PC-9 (cell line): ENCODE data around the gene ZNF607.

Experiments
- EZH2 ChIP-seq: fragments of 200-600 bp; sonication (generic); IDR thresholded peaks from 2 replicates; pipeline ENCODE4 v1.8.0; 2017; ENCODE audit warnings: antibody characterized with exemption, low read depth
- TF ChIP-seq, protein P1 (sequence below): fragments of 200-600 bp; sonication (generic); conservative IDR thresholded peaks from 2 replicates; pipeline ENCODE4 v1.6.1; 2017; ENCODE audit warnings: mixed run types, antibody characterized with exemption, mild to moderate bottlenecking, moderate library complexity

DNA sequence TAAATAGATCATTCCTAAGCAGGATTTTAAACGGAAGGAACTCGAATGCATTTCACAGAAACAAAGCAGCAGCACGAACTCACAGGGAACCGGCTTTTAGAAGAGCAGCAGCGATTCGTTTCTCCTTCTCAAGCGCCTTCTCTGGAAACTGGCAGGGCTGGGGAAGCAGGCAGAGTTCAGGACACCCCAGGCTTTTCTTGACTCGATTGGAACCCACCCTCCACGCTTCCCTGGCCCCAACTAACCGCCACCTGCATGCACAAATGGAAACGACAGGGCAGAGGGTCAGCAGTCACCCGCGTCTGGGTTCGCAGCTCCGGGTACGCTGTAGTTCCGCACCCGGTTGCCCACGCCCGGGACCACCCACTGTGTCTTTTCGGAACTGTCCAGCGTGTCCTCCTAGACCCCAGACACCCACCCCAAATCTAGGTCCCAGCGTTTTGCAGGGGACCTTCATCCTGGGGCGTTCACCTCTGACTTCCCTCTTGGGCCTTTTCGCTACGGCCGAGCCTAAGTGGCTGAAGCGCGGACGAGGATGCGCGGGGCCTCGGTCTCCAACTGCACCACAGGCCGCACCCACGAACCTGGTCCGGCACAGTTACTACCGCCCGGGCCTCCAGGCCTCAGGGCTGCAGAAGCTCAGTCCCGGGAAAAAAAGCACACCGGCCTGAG is 64.8 kb downstream of the ZNF607 start:
- TF ChIP-seq, protein P1, sequence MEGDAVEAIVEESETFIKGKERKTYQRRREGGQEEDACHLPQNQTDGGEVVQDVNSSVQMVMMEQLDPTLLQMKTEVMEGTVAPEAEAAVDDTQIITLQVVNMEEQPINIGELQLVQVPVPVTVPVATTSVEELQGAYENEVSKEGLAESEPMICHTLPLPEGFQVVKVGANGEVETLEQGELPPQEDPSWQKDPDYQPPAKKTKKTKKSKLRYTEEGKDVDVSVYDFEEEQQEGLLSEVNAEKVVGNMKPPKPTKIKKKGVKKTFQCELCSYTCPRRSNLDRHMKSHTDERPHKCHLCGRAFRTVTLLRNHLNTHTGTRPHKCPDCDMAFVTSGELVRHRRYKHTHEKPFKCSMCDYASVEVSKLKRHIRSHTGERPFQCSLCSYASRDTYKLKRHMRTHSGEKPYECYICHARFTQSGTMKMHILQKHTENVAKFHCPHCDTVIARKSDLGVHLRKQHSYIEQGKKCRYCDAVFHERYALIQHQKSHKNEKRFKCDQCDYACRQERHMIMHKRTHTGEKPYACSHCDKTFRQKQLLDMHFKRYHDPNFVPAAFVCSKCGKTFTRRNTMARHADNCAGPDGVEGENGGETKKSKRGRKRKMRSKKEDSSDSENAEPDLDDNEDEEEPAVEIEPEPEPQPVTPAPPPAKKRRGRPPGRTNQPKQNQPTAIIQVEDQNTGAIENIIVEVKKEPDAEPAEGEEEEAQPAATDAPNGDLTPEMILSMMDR = no peak
- TF ChIP-seq EZH2 = no peak
